Activated T-cell treated with anti-CD3 and anti-CD28 coated beads, Interleukin-2, amount 50 U/mL, for 48 hours (primary cell): ENCODE measurements around the gene EMC10.
"Not testable (repeated sequence)": the region's sequence is repeated elsewhere in the genome, so short reads cannot be mapped to it uniquely, and the experiment has no call there.

Experiments used
- DNase-seq, 2 experiments: peaks; one replicate each; pipeline ENCODE4 v3.0.0-alpha.2; 2020

The EMC10 gene

GRCh38 chr19:50516964-50517703 is 40.8 kb downstream of the EMC10 start:
- DNase-seq, result no peak

DNA sequence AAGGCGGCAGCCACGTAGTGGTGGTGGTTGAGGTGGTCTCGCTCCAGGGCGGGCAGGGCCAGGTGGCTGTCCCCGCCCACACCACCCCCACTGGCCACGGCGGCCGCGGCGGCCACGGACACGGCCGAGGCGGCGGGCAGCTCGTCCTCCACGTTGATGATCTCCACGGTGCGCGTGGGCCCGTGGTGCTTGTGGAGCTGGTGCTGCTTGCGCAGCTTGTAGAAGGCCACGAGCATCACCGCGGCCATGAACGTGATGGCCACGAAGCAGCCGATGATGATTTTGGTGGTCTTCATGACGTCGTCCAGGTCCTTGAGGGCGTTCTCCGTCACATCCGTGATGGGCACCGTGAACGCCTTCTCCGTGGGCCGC is 41.4 kb downstream of the EMC10 start:
- DNase-seq, result no peak

GRCh38 chr19:50518091-50519005 is 42.0 kb downstream of the EMC10 start:
- no peak for DNase-seq

DNA sequence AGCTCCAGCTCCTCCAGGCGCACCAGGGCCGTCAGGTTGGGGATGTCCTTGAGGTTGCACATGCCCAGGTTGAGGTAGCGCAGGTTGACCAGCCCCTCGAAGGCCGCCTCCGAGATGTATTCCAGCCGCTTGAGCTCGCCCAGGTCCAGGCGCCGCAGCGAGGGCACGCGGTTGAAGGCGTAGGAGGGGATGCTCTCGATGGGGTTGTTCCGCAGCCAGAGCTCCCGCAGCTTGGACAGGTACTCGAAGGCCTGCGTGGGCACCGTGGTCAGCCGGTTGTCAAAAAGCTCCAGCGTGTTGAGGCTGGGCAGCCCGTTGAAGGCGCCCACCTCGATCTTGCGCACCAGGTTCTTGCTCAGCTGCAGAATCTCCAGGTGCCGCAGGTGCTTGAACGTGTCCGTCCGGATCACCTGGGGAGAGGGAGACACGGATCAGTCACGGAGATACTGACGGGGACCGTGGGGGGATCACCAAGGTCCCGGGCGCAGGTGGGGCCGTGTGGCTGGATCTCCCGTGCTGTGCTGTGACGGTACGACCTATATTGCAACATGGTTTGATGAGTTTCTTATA is 42.8 kb downstream of the EMC10 start:
- DNase-seq, result no peak

DNA sequence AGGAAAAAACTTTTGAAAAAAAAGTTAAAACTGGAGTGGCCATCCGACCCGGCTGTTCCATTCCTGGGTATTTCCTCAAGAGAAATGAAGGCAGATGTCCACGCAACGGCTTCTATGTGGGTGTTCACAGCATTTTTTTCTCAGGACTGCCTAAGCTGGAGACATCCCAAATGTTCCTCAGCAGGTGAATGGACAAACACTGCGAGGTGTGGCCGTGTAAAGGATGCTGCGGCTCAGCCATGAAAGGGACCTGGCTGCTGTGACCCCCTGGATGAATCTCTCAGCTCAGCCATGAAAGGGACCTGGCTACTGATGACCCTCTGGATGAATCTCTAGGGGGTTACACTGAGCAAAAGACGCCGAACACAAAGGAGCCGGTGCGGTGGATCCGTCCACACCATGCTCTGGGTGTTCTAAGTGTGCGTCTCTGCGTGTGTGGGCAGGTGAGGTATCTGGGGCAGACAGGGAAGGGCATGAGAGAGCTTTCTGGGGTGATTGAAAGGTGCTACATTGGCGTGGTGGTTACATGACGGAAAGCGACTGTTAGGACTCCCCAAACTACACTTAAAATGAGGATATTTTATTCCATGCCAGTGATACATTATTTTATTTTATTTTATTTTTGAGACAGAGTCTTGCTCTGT is 44.6 kb downstream of the EMC10 start:
- no peak for DNase-seq

DNA sequence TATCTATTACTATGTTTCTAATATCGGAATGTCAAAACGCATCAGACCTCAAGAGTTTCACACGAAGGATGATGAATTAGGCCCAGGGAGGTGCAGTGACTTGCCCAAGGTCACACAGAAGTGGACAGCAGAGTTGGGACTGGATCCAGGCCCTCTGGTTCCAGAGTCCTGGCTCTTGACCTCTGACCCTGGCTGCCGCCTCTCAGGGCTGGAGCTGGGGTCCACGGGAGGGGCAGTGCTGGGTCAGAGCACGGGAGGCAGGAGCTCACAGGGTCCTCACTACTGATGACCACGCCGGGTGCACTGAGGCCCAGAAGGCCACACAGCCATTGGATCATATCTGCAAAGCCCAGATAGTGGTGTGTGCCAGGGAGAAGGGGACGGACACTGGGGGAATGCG is 46.6 kb downstream of the EMC10 start:
- no peak for DNase-seq

DNA sequence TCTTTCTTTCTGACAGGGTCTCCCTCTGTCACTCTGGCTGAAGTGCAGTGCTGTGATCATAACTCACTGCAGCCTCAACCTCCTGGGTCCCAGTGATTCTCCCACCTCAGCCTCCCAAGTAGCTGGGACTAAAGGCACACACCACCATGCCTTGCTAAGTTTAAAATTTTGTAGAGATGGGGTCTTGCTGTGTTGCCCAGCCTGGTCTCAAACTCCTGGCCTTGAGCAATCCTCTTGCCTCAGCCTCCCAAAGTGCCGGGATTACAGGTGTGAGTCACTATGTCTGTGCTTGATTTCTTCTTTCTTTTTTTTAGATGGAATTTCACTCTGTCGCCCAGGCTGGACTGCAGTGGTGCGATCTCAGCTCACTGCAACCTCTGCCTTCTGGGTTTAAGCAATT is 51.7 kb downstream of the EMC10 start:
- DNase-seq, result not testable (repeated sequence)

DNA sequence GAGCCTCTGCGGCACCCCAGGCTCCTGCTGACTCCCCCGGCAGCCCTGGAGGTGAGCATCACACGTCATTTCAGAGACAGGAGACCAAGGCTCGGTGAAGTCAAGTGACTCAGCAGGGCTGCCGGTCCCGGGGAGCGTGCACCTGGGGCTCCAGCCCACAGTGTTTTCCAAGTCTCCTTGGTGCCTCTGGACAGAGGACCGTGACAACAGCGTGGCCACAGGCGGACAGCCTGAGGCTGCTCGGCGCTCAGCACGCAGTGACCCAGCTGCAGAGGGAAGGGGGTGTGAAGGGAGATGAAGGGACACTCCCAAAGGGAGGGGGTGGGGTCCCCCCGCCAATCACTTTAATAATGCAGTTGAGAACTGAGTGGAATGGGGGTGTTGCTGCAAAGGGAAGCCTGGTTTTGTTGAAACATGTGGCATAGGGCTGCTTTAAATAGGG is 54.9 kb downstream of the EMC10 start:
- DNase-seq, result no peak

DNA sequence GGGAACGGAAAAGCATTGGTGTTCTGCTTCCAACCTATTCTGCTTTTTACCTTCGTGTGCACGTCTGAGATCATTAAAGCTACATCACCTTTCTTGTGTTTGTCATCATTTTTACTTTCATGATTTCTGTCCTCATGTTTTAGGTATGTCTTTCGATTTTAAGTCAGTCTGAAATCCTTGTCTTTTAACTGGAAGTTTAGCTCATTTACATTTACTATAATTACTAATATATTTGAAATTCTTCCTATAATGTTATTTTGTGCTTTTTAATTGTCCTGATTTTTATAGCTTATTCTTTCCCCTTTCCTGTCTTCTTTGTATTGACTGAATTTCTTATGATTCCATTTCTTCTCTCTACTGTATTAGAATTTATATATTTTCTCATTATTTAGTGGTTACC is 56.6 kb downstream of the EMC10 start:
- no peak for DNase-seq

GRCh38 chr19:50534478-50534877 is 58.2 kb downstream of the EMC10 start:
- no peak for DNase-seq

DNA sequence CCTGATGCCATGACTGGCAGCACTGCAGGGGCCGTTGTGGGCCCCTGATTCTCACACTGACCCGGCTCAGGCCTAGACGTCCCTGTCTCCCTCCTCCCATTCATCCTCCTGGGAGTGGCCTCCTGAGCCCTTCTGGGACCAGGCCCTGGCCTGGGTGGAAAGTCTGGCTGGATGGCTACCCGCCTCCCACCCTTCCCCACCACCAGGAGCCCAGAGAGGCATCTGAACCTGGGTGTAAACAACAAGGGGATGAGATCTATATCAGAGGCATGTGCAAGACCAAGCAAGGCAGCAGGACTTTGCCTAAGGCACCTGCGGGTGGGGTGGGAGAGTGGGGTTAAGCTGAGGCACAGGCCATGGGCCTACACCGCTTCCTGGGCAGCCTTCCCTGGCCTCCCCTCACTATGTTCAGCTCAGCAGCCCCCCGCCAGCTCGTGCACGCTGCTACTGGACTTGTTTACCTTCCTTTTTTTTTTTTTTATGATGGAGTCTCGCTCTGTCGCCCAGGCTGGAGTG is 59.4 kb downstream of the EMC10 start:
- no peak for DNase-seq

- DNase-seq, result no peak
Observed at GRCh38 chr19:50536662-50537305, 60.5 kb downstream of the EMC10 start.

DNA sequence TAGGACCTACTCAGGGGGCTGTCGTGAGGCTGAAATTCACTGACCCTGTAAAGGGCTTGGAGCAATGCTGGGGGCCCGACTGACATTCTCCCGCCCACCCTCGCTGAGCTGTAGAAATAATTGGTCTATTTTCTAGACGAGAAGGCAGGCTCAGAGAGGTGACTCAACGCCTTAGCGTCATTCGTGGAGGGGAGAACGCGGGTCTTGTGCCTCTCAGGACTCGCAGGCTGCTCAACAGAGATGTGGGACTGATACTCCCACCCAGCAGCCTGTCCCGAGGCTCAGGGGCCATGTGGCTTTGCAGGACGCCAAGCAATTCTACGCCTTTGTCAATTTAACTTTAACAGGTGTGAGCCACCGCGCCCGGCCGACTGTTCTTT is 61.0 kb downstream of the EMC10 start:
- DNase-seq, result no peak

GRCh38 chr19:50537769-50538230 is 61.5 kb downstream of the EMC10 start:
- DNase-seq, result peak; percentile 79 to 82
